CD1c-positive myeloid dendritic cell (primary cell): ENCODE data around the gene PTPRK.

ENCODE experiments used
- DNase-seq: peaks from one replicate; pipeline ENCODE4 v3.0.0-alpha.2; 2016; ENCODE audit errors: extremely low spot score

Gene PTPRK

GRCh38 chr6:128389820-128390534, 130.4 kb downstream of the PTPRK start:
- no peak for DNase-seq

- no peak for DNase-seq
These were observed 132.0 kb downstream of the PTPRK start for GRCh38 chr6:128388380-128388779.

GRCh38 chr6:128380891-128381290, 139.5 kb downstream of the PTPRK start:
- DNase-seq, result no peak

- DNase-seq, result no peak
These were observed 140.8 kb downstream of the PTPRK start for GRCh38 chr6:128379577-128379976.

GRCh38 chr6:128376952-128377503, 143.4 kb downstream of the PTPRK start:
- no peak for DNase-seq

GRCh38 chr6:128371136-128371535, 149.3 kb downstream of the PTPRK start:
- no peak for DNase-seq

GRCh38 chr6:128370072-128370471, 150.3 kb downstream of the PTPRK start:
- no peak for DNase-seq

- no peak for DNase-seq
These were observed 152.0 kb downstream of the PTPRK start for GRCh38 chr6:128368213-128368944.

- DNase-seq, result no peak
These were observed 153.0 kb downstream of the PTPRK start for GRCh38 chr6:128367437-128367836.

GRCh38 chr6:128365520-128366160, 154.8 kb downstream of the PTPRK start:
- no peak for DNase-seq

- no peak for DNase-seq
These were observed 155.5 kb downstream of the PTPRK start for GRCh38 chr6:128364766-128365519.

GRCh38 chr6:128363020-128363813, 157.2 kb downstream of the PTPRK start:
- no peak for DNase-seq

GRCh38 chr6:128361378-128361777, 159.0 kb downstream of the PTPRK start:
- DNase-seq, result no peak

- DNase-seq, result no peak
These were observed 162.1 kb downstream of the PTPRK start for GRCh38 chr6:128358244-128358776.

- no peak for DNase-seq
These were observed 162.8 kb downstream of the PTPRK start for GRCh38 chr6:128357392-128358130.

GRCh38 chr6:128352366-128352765, 168.0 kb downstream of the PTPRK start:
- DNase-seq, result no peak

GRCh38 chr6:128351255-128351514, 169.2 kb downstream of the PTPRK start:
- no peak for DNase-seq

- DNase-seq, result no peak
These were observed 169.8 kb downstream of the PTPRK start for GRCh38 chr6:128350416-128351254.

GRCh38 chr6:128347123-128347522, 173.3 kb downstream of the PTPRK start:
- DNase-seq, result no peak
